Measurements from ENCODE around the gene FAM234A.

GRCh38 chr16:262121-262745 is 27.6 kb downstream of the FAM234A start:
- TF ChIP-seq SP1 (IDR thresholded peaks at IDR 0.05) (no peak), BHLHE40 (IDR thresholded peaks at IDR 0.05; ENCODE audit: borderline replicate concordance) (no peak), ZNF384 (IDR thresholded peaks at IDR 0.05) (no peak), FOXM1 (IDR thresholded peaks at IDR 0.05; ENCODE audit: borderline replicate concordance) (no peak), ELF4 (IDR thresholded peaks at IDR 0.05) (no peak), FOXK2 (IDR thresholded peaks at IDR 0.05) (no peak), TARDBP (IDR thresholded peaks at IDR 0.05) (no peak), FOXA1 (IDR thresholded peaks at IDR 0.05) (no peak), CTBP1 (IDR thresholded peaks at IDR 0.05; ENCODE audit: borderline replicate concordance) (no peak), L3MBTL2 (conservative IDR thresholded peaks at IDR 0.05) (no peak)
